Endodermal cell (in vitro differentiated cells): ENCODE results near the gene KYNU. TPM values are rescaled to one million over a fixed set of nuclear protein-coding genes. Genes with fewer than 3 reads are reported as not detected.

Experiments
- DNase-seq: peaks from one replicate; pipeline ENCODE4 v3.0.0-alpha.2; 2017
- H3K27ac ChIP-seq: 2 replicates; pipeline ENCODE4 v1.5.1; 2013; ENCODE audit warnings: mild to moderate bottlenecking, low read depth, low read length, moderate library complexity
- H3K27me3 ChIP-seq: 2 replicates; pipeline ENCODE4 v1.6.1; 2013; ENCODE audit warnings: mild to moderate bottlenecking, low read length, moderate library complexity; ENCODE audit not compliant: insufficient read depth, control insufficient read depth, poor library complexity, severe bottlenecking
- H3K36me3 ChIP-seq: 2 replicates; pipeline ENCODE4 v1.7.0; 2013; ENCODE audit warnings: mild to moderate bottlenecking, low read length, moderate library complexity; ENCODE audit not compliant: control insufficient read depth, insufficient read depth
- H3K4me1 ChIP-seq: one replicate; pipeline ENCODE4 v1.7.0; 2013; ENCODE audit warnings: low read length; ENCODE audit not compliant: control insufficient read depth, insufficient read depth
- H3K4me3 ChIP-seq: 2 replicates; pipeline ENCODE4 v1.5.1; 2013; ENCODE audit warnings: mild to moderate bottlenecking, low read length, moderate library complexity
- H3K9ac ChIP-seq: 2 replicates; pipeline ENCODE4 v1.6.1; 2013; ENCODE audit warnings: mild to moderate bottlenecking, low read length, moderate library complexity; ENCODE audit not compliant: poor library complexity, severe bottlenecking; ENCODE audit errors: extremely low read depth
- H3K9me3 ChIP-seq: 2 replicates; pipeline ENCODE4 v1.6.1; 2013; ENCODE audit warnings: mild to moderate bottlenecking, low read length, moderate library complexity; ENCODE audit not compliant: control insufficient read depth
- H3K27ac Mint-ChIP-seq: 2 replicates; pipeline ENCODE4 v1.8.0; 2020; ENCODE audit warnings: mixed read lengths
- H3K27me3 Mint-ChIP-seq: 2 replicates; pipeline ENCODE4 v1.8.0; 2021; ENCODE audit warnings: mild to moderate bottlenecking, mixed read lengths; ENCODE audit not compliant: insufficient read depth
- H3K36me3 Mint-ChIP-seq: 2 replicates; pipeline ENCODE4 v1.8.0; 2020; ENCODE audit warnings: low read depth, mixed read lengths
- H3K4me1 Mint-ChIP-seq: 2 replicates; pipeline ENCODE4 v1.8.0; 2020; ENCODE audit warnings: mixed read lengths
- H3K4me3 Mint-ChIP-seq: 2 replicates; pipeline ENCODE4 v1.8.0; 2020; ENCODE audit warnings: mild to moderate bottlenecking, moderate library complexity, mixed read lengths
- H3K9me3 Mint-ChIP-seq: 2 replicates; pipeline ENCODE4 v1.8.0; 2020; ENCODE audit warnings: mild to moderate bottlenecking, mixed read lengths
- WGBS, 2 experiments: methylation state at CpG; one replicate each; pipeline versions ENCODE4 v1.1.5 to v1.1.7; 2013; ENCODE audit warnings: missing lambda C conversion rate in 2 of 2, mixed read lengths in 1 of 2; ENCODE audit not compliant: insufficient coverage in 1 of 2, insufficient read length in 1 of 2; 5-methylcytosine and 5-hydroxymethylcytosine counted together
- total RNA-seq, 2 donors: library from RNA; stranded (reverse); fragmentation: NEBNext Ultra II Directional in 1 of 2; extraction: Animal tissue kit (Norgen Biotek cat#: 25700) in 1 of 2; gene quantifications; 2 replicates in 1 of 2; 3 replicates in 1 of 2; pipeline ENCODE4 v1.2.1, GENCODE V29; 2021
- TF ChIP-seq, protein P1 (sequence below): fragments of 200-600 bp; sonication (generic); conservative IDR thresholded peaks from 2 replicates; pipeline ENCODE4 v1.5.0; 2021; ENCODE audit warnings: antibody characterized with exemption, mild to moderate bottlenecking

Gene KYNU
- total RNA-seq, 2 donors from 2014 or later: 1.2 to 4.2 TPM

DNA sequence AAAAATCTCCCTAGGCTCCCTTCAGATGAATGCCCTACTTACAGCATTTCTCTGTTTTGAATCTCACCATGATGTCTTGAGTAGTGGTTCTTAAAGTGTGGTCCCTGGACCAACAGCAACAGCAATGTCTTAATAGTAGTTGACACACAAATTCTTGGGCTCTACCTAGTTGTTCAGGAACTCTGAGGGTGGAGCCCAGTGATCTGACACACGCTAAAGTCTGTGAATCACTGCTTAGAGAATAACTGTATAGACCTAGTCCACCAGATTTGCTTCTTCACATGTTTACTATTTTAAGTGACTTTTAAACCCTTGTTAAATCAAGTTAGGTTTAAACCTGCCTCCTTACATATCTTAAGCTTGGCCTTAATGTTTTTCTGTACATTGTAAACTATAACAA is 204.2 kb downstream of the KYNU start:
- Histone ChIP-seq H3K4me3 (no peak overlapping the region), H3K9me3 (peaks cover 13% of the 10 kb centered on the region), H3K27ac (no peak overlapping the region), H3K4me1 (no peaks in the 10 kb centered on the region), H3K27me3 (no peaks in the 10 kb centered on the region), H3K9ac (no peak overlapping the region), H3K36me3 (no peaks in the 10 kb centered on the region)
- Mint-ChIP-seq H3K9me3 (peaks cover 5% of the 10 kb centered on the region), H3K4me3 (no peak overlapping the region), H3K36me3 (no peaks in the 10 kb centered on the region), H3K27ac (no peak overlapping the region), H3K27me3 (no peaks in the 10 kb centered on the region), H3K4me1 (peaks cover 12% of the 10 kb centered on the region)
- 88 to 94% methylated on average over 1 of the region's 1 CpG for WGBS, 2 experiments
- TF ChIP-seq, protein P1, sequence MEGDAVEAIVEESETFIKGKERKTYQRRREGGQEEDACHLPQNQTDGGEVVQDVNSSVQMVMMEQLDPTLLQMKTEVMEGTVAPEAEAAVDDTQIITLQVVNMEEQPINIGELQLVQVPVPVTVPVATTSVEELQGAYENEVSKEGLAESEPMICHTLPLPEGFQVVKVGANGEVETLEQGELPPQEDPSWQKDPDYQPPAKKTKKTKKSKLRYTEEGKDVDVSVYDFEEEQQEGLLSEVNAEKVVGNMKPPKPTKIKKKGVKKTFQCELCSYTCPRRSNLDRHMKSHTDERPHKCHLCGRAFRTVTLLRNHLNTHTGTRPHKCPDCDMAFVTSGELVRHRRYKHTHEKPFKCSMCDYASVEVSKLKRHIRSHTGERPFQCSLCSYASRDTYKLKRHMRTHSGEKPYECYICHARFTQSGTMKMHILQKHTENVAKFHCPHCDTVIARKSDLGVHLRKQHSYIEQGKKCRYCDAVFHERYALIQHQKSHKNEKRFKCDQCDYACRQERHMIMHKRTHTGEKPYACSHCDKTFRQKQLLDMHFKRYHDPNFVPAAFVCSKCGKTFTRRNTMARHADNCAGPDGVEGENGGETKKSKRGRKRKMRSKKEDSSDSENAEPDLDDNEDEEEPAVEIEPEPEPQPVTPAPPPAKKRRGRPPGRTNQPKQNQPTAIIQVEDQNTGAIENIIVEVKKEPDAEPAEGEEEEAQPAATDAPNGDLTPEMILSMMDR: no peak
- no peak for DNase-seq

GRCh38 chr2:143083636-143084035 is 206.2 kb downstream of the KYNU start:
- H3K36me3 ChIP-seq: no peaks in the 10 kb centered on the region
- H3K27me3 Mint-ChIP-seq: no peaks in the 10 kb centered on the region
- no peaks in the 10 kb centered on the region for H3K4me1 ChIP-seq
- H3K9ac ChIP-seq: no peak overlapping the region
- no peak overlapping the region for H3K27ac ChIP-seq
- H3K4me3 ChIP-seq: no peak overlapping the region
- H3K27ac Mint-ChIP-seq: no peak overlapping the region
- TF ChIP-seq, protein P1: no peak
- no peak overlapping the region for H3K4me3 Mint-ChIP-seq
- H3K36me3 Mint-ChIP-seq: no peaks in the 10 kb centered on the region
- no peaks in the 10 kb centered on the region for H3K27me3 ChIP-seq
- DNase-seq: no peak
- 90% methylated on average over 2 of the region's 2 CpGs for WGBS, 2 experiments
- H3K9me3 ChIP-seq: peaks cover 5% of the 10 kb centered on the region
- H3K4me1 Mint-ChIP-seq: peaks cover 12% of the 10 kb centered on the region
- no peaks in the 10 kb centered on the region for H3K9me3 Mint-ChIP-seq

DNA sequence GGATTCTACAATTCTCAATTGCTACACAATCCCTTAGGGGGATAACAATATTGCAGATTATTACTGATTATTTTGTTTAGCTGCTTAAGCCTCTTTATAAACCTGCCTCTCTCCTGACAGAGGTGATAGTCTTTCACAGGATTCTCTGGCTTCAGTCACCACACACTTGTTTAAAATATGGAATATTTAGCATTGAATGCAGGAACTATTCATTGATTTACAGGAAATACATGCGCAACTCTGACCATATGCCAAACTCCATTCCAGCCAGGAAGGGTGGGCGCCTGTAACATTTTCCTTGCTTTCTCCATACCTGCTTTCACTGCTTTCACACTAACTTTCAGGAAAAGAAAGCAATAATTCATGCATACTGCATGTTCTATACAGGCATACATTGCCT is 207.0 kb downstream of the KYNU start:
- H3K36me3 ChIP-seq: no peaks in the 10 kb centered on the region
- H3K4me1 Mint-ChIP-seq: peaks cover 12% of the 10 kb centered on the region
- H3K9ac ChIP-seq: no peak overlapping the region
- TF ChIP-seq, protein P1: no peak
- no peak overlapping the region for H3K27ac ChIP-seq
- H3K27me3 Mint-ChIP-seq: no peaks in the 10 kb centered on the region
- no peak overlapping the region for H3K4me3 Mint-ChIP-seq
- no peaks in the 10 kb centered on the region for H3K36me3 Mint-ChIP-seq
- H3K27ac Mint-ChIP-seq: no peak overlapping the region
- H3K9me3 Mint-ChIP-seq: no peaks in the 10 kb centered on the region
- DNase-seq: no peak
- H3K9me3 ChIP-seq: peaks cover 5% of the 10 kb centered on the region
- H3K27me3 ChIP-seq: no peaks in the 10 kb centered on the region
- WGBS, 2 experiments: 91% methylated on average over 2 of the region's 2 CpGs; no CpG with 5 or more reads in 1 of the 2 experiments
- H3K4me1 ChIP-seq: no peaks in the 10 kb centered on the region
- H3K4me3 ChIP-seq: no peak overlapping the region
